ENCODE data around the gene BCAR1.
A peak's percentile ranks its signal among the peaks of the same experiment; 100 is the strongest.
"Not testable (repeated sequence)": the region's sequence is repeated elsewhere in the genome, so short reads cannot be mapped to it uniquely, and the experiment has no call there.

BCAR1 gene
- long read RNA-seq, donor 1, transcript BCAR1-212 (3 exons, 2,692 nt) = major isoform, 6 of 33 reads
- long read RNA-seq, donor 1, partial matches to known transcripts = 19 of 33 reads
- long read RNA-seq, donor 1, other reads (novel, unspliced or antisense) = 0 of 33 reads
- long read RNA-seq, donor 2, transcript BCAR1-212 (3 exons, 2,692 nt) = major isoform, 8 of 25 reads
- long read RNA-seq, donor 2, partial matches to known transcripts = 16 of 25 reads
- long read RNA-seq, donor 2, other reads (novel, unspliced or antisense) = 0 of 25 reads
- long read RNA-seq, donor 3, partial matches to known transcripts = 23 of 30 reads
- long read RNA-seq, donor 3, other reads (novel, unspliced or antisense) = 0 of 30 reads
- long read RNA-seq, donor 4, transcript BCAR1-212 (3 exons, 2,692 nt) = major isoform, 8 of 18 reads
- long read RNA-seq, donor 4, partial matches to known transcripts = 7 of 18 reads
- long read RNA-seq, donor 4, other reads (novel, unspliced or antisense) = 0 of 18 reads
- long read RNA-seq, donor 5, transcript BCAR1-207 (7 exons, 3,192 nt) = major isoform, 5 of 20 reads
- long read RNA-seq, donor 5, partial matches to known transcripts = 10 of 20 reads
- long read RNA-seq, donor 5, other reads (novel, unspliced or antisense) = 0 of 20 reads
- long read RNA-seq, donor 6, transcript BCAR1-212 (3 exons, 2,692 nt) = major isoform, 16 of 64 reads
- long read RNA-seq, donor 6, partial matches to known transcripts = 39 of 64 reads
- long read RNA-seq, donor 6, other reads (novel, unspliced or antisense) = 0 of 64 reads
- long read RNA-seq, donor 7 = 0 reads
- long read RNA-seq, donor 8, transcript BCAR1-212 (3 exons, 2,692 nt) = major isoform, 7 of 49 reads
- long read RNA-seq, donor 8, partial matches to known transcripts = 33 of 49 reads
- long read RNA-seq, donor 8, other reads (novel, unspliced or antisense) = 0 of 49 reads

- DNase-seq = peak; percentile 79
Observed at GRCh38 chr16:75251280-75252048, at the start of gene BCAR1. BCAR1 (minus strand) TSS chr16:75251624; CDS start chr16:75251482, 142 bp downstream.

GRCh38 chr16:75298267-75298666 is 46.8 kb upstream of the BCAR1 start:
- DNase-seq = no peak

- DNase-seq = no peak
Observed at GRCh38 chr16:75296606-75297005, 45.2 kb upstream of the BCAR1 start.

- DNase-seq = no peak
Observed at GRCh38 chr16:75294773-75295459, 43.5 kb upstream of the BCAR1 start.

GRCh38 chr16:75293772-75294171 is 42.3 kb upstream of the BCAR1 start:
- DNase-seq = no peak

GRCh38 chr16:75293173-75293572 is 41.7 kb upstream of the BCAR1 start:
- no peak for DNase-seq

GRCh38 chr16:75292691-75293090 is 41.3 kb upstream of the BCAR1 start:
- DNase-seq = no peak

- DNase-seq = no peak
Observed at GRCh38 chr16:75289189-75289588, 37.8 kb upstream of the BCAR1 start.

GRCh38 chr16:75288596-75289120 is 37.2 kb upstream of the BCAR1 start:
- DNase-seq = no peak

- DNase-seq = no peak
Observed at GRCh38 chr16:75288181-75288580, 36.8 kb upstream of the BCAR1 start.

GRCh38 chr16:75287708-75288107 is 36.3 kb upstream of the BCAR1 start:
- no peak for DNase-seq

GRCh38 chr16:75286389-75286788 is 35.0 kb upstream of the BCAR1 start:
- DNase-seq = no peak

GRCh38 chr16:75282466-75283281 is 31.2 kb upstream of the BCAR1 start:
- DNase-seq = no peak

- no peak for DNase-seq
Observed at GRCh38 chr16:75281826-75282225, 30.4 kb upstream of the BCAR1 start.

- DNase-seq = not testable (repeated sequence)
Observed at GRCh38 chr16:75281009-75281408, 29.6 kb upstream of the BCAR1 start.

- DNase-seq = no peak
Observed at GRCh38 chr16:75280331-75280804, 28.9 kb upstream of the BCAR1 start.

- no peak for DNase-seq
Observed at GRCh38 chr16:75279305-75279704, 27.9 kb upstream of the BCAR1 start.

GRCh38 chr16:75273054-75273925 is 21.9 kb upstream of the BCAR1 start:
- DNase-seq = no peak

GRCh38 chr16:75272629-75273028 is 21.2 kb upstream of the BCAR1 start:
- DNase-seq = not testable (repeated sequence)

All from right kidney (tissue), 9 donors.